Skeletal muscle satellite cell (primary cell): Measurements from ENCODE around the gene DCC.

Experiments used
- H3K27me3 ChIP-seq: 2 replicates; pipeline ENCODE4 v1.7.0; 2013; ENCODE audit warnings: low read length; ENCODE audit not compliant: control insufficient read depth, insufficient read depth
- H3K36me3 ChIP-seq: 2 replicates; pipeline ENCODE4 v1.7.0; 2013; ENCODE audit warnings: mild to moderate bottlenecking, control low read depth, low read length; ENCODE audit not compliant: insufficient read depth
- H3K4me1 ChIP-seq: 2 replicates; pipeline ENCODE4 v1.7.0; 2013; ENCODE audit warnings: low read length; ENCODE audit not compliant: control insufficient read depth, insufficient read depth
- H3K4me2 ChIP-seq: 2 replicates; pipeline ENCODE4 v1.7.0; 2013; ENCODE audit warnings: mild to moderate bottlenecking, low read length
- H3K4me3 ChIP-seq: 2 replicates; pipeline ENCODE4 v1.7.0; 2013; ENCODE audit warnings: low read length
- H3K9ac ChIP-seq: 2 replicates; pipeline ENCODE4 v1.7.0; 2013; ENCODE audit warnings: mild to moderate bottlenecking, low read depth, low read length, moderate library complexity
- H3K9me3 ChIP-seq: replicated peaks from 2 replicates; pipeline ENCODE4 v1.7.0; 2013; ENCODE audit warnings: mild to moderate bottlenecking, control low read depth, low read length

The DCC gene

GRCh38 chr18:52607985-52608384 lies 268.0 kb downstream of the DCC start:
- no peaks in the 10 kb centered on the region for H3K4me1 ChIP-seq
- H3K27me3 ChIP-seq, result no peaks in the 10 kb centered on the region
- no peak overlapping the region for H3K4me3 ChIP-seq
- no peaks in the 10 kb centered on the region for H3K9me3 ChIP-seq
- H3K9ac ChIP-seq, result no peak overlapping the region
- no peak overlapping the region for H3K4me2 ChIP-seq
- H3K36me3 ChIP-seq, result no peaks in the 10 kb centered on the region

GRCh38 chr18:52610451-52611115 lies 270.6 kb downstream of the DCC start:
- Histone ChIP-seq H3K9me3 (no peaks in the 10 kb centered on the region), H3K4me1 (no peaks in the 10 kb centered on the region), H3K4me3 (no peak overlapping the region)

GRCh38 chr18:52612406-52612805 lies 272.4 kb downstream of the DCC start:
- H3K4me1 ChIP-seq, result peaks cover 5% of the 10 kb centered on the region
- H3K27me3 ChIP-seq, result no peaks in the 10 kb centered on the region
- H3K4me2 ChIP-seq, result no peak overlapping the region
- no peak overlapping the region for H3K4me3 ChIP-seq
- no peaks in the 10 kb centered on the region for H3K9me3 ChIP-seq
- H3K9ac ChIP-seq, result no peak overlapping the region
- H3K36me3 ChIP-seq, result no peaks in the 10 kb centered on the region

More at GRCh38 chr18:52610451-52611115, 270.6 kb downstream of the DCC start:
- no peak overlapping the region for H3K4me2 ChIP-seq
- H3K27me3 ChIP-seq, result no peaks in the 10 kb centered on the region
- H3K9ac ChIP-seq, result no peak overlapping the region
- no peaks in the 10 kb centered on the region for H3K36me3 ChIP-seq

DNA sequence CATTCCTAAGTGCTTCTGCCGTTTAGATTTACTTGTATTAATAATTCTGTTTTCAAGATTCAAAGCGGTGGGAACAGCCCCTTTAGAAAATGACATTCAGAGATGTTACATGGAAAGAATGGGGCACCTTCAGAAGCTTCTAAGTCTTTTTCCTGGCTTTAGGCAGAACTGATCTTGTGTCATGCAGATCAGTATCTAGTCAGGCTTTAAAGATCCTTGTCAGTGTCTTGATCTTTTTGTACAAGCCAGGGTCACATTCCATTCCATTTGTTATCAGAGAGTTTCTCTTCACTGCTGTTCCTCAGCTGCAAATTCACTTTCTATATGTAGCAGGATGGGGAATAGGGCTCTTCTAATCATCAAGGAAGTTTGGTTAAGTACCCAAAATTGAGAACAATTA lies 275.3 kb downstream of the DCC start:
- H3K9me3 ChIP-seq, result no peaks in the 10 kb centered on the region
- H3K4me2 ChIP-seq, result no peak overlapping the region
- H3K4me1 ChIP-seq, result peaks cover 17% of the 10 kb centered on the region
- no peaks in the 10 kb centered on the region for H3K27me3 ChIP-seq
- H3K36me3 ChIP-seq, result no peaks in the 10 kb centered on the region
- no peak overlapping the region for H3K4me3 ChIP-seq
- H3K9ac ChIP-seq, result no peak overlapping the region

DNA sequence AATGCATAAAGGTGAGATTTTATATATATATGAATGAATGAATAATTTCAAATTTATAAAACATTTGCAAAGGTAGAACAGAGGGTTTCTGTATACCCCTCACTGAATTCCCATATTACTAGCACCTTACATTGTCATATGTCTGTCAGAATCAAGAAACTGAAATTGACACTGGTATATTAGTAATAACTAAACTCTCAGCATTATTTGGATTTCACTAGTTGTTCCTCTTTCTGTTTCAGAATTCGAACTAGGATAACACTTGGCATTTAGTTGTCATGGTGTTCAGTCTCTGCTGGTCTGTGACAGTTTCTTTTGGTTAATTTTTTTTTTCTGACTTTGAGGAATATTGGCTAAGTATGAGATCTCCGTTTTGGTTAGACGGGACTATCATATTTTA lies 275.9 kb downstream of the DCC start:
- H3K9me3 ChIP-seq, result no peaks in the 10 kb centered on the region
- H3K9ac ChIP-seq, result no peak overlapping the region
- H3K4me2 ChIP-seq, result no peak overlapping the region
- H3K36me3 ChIP-seq, result no peaks in the 10 kb centered on the region
- peaks cover 17% of the 10 kb centered on the region for H3K4me1 ChIP-seq
- H3K27me3 ChIP-seq, result no peaks in the 10 kb centered on the region
- no peak overlapping the region for H3K4me3 ChIP-seq

- Histone ChIP-seq H3K4me1 (peaks cover 17% of the 10 kb centered on the region), H3K9ac (no peak overlapping the region), H3K4me2 (no peak overlapping the region), H3K9me3 (no peaks in the 10 kb centered on the region), H3K4me3 (no peak overlapping the region), H3K27me3 (no peaks in the 10 kb centered on the region), H3K36me3 (no peaks in the 10 kb centered on the region)
These were observed 277.9 kb downstream of the DCC start for GRCh38 chr18:52617931-52618330.

DNA sequence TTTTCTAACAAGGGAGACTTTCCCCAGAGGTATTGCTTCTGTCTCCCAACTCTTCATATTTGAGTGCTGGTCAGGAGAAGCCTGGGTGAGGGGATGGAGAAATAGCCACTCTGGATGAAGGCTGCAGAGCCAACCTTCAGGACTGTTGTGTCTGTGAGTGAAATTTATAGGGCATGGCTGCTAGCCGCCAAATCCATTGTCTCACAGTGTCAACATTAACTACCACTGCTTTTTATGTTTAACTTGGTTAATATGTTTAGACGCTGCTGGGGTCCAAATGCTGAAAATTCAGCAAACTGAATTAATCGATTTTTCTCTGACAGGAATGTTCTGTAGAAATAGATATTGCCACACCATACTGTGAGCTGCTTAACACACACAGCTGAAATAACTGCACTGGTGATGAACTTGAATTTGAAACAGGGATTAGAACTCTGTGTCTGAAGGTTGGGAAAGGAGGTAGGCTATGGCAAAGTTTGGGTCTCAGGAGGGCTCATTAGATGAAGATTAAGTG lies 281.0 kb downstream of the DCC start:
- Histone ChIP-seq H3K36me3 (no peaks in the 10 kb centered on the region), H3K27me3 (no peaks in the 10 kb centered on the region), H3K9me3 (no peaks in the 10 kb centered on the region), H3K4me1 (peaks cover 17% of the 10 kb centered on the region), H3K4me3 (no peak overlapping the region), H3K9ac (no peak overlapping the region), H3K4me2 (no peak overlapping the region)

DNA sequence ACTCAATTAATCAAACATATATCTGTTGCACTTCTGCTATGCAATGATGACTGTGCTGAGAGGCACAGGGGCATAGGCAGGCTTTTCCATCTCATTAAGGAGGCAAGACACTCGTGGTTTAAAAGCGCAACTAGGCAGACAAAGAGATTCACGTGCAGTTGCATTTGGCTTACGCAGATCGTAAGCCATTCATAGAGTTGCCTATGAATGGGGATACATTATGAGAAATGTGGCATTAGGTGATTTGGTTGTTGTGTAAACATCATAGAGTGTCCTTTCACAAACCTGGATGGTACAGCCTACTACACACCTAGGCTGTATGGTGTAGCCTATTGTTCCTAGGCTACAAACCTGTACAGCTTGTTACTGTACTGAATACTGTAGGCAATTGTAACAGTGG lies 284.7 kb downstream of the DCC start:
- H3K9me3 ChIP-seq, result peaks cover 3% of the 10 kb centered on the region
- H3K36me3 ChIP-seq, result no peaks in the 10 kb centered on the region
- H3K27me3 ChIP-seq, result no peaks in the 10 kb centered on the region
- H3K4me2 ChIP-seq, result no peak overlapping the region
- H3K4me1 ChIP-seq, result no peaks in the 10 kb centered on the region
- no peak overlapping the region for H3K9ac ChIP-seq
- H3K4me3 ChIP-seq, result no peak overlapping the region

DNA sequence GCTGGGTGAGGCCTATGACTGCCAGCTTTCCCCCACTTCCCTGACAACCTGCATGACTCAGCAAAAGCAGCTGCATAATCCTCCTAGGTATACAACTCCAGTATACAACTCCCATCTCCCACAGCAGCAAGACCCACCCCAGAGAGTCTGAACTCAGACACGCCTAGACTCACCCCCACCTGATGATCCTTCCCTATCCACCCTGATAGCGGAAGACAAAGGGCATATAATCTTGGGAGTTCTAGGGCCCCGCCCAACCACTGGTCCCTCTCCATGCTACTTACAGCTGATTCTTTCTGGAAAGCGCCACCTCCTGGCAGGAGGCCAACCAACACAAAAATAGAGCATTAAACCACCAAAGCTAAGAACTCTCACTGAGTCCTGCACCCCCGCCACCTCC lies 296.5 kb downstream of the DCC start:
- Histone ChIP-seq H3K9ac (no peak overlapping the region), H3K4me1 (no peaks in the 10 kb centered on the region), H3K4me3 (no peak overlapping the region), H3K36me3 (no peaks in the 10 kb centered on the region), H3K4me2 (no peak overlapping the region), H3K9me3 (no peaks in the 10 kb centered on the region), H3K27me3 (no peaks in the 10 kb centered on the region)

GRCh38 chr18:52648201-52648600 lies 308.2 kb downstream of the DCC start:
- H3K27me3 ChIP-seq, result no peaks in the 10 kb centered on the region
- H3K4me3 ChIP-seq, result no peak overlapping the region
- H3K9ac ChIP-seq, result no peak overlapping the region
- H3K9me3 ChIP-seq, result peaks cover 4% of the 10 kb centered on the region
- no peak overlapping the region for H3K4me2 ChIP-seq
- H3K4me1 ChIP-seq, result no peaks in the 10 kb centered on the region
- H3K36me3 ChIP-seq, result no peaks in the 10 kb centered on the region

GRCh38 chr18:52652391-52652790 lies 312.4 kb downstream of the DCC start:
- no peaks in the 10 kb centered on the region for H3K36me3 ChIP-seq
- H3K9ac ChIP-seq, result no peak overlapping the region

GRCh38 chr18:52657043-52657805 lies 317.2 kb downstream of the DCC start:
- Histone ChIP-seq H3K4me1 (no peaks in the 10 kb centered on the region), H3K4me3 (no peak overlapping the region), H3K9me3 (peaks cover 5% of the 10 kb centered on the region), H3K36me3 (no peaks in the 10 kb centered on the region), H3K4me2 (no peak overlapping the region), H3K9ac (no peak overlapping the region), H3K27me3 (no peaks in the 10 kb centered on the region)

More at GRCh38 chr18:52652391-52652790, 312.4 kb downstream of the DCC start:
- Histone ChIP-seq H3K27me3 (no peaks in the 10 kb centered on the region), H3K4me1 (no peaks in the 10 kb centered on the region), H3K4me3 (no peak overlapping the region), H3K4me2 (no peak overlapping the region), H3K9me3 (no peaks in the 10 kb centered on the region)
